ENCODE measurements around the gene RBM39. TPM values are rescaled to one million over a fixed set of nuclear protein-coding genes. Genes with fewer than 3 reads are reported as not detected.

Gene RBM39
- total and polyA plus RNA-seq, 10 of the 15 experiments (the other 5 are each of a cell fraction or from before 2014, with no cell fraction given), result 135 to 280 (median 217) TPM

GRCh38 chr20:35771689-35772562 is 29.9 kb upstream of the RBM39 start, which contains the start of gene PHF20 (continued):
- no peak for TF ChIP-seq SKIL (IDR thresholded peaks at IDR 0.05; ENCODE audit: low read depth, poor library complexity, severe bottlenecking)
- no peak for TF ChIP-seq NFXL1 (IDR thresholded peaks at IDR 0.05; ENCODE audit: borderline replicate concordance)
- TF ChIP-seq NBN (IDR thresholded peaks at IDR 0.05), result peak; percentile 77
- TF ChIP-seq IRF5 (IDR thresholded peaks at IDR 0.05; ENCODE audit: borderline replicate concordance), result no peak
- no peak for TF ChIP-seq ZBED1 (IDR thresholded peaks at IDR 0.05; ENCODE audit: borderline replicate concordance)
- TF ChIP-seq POLR2AphosphoS2 (IDR thresholded peaks at IDR 0.05; ENCODE audit: low read depth, low read length), result peak; percentile 19; the same call in 1 of the 2 replicates
- TF ChIP-seq CBFB (IDR thresholded peaks at IDR 0.05; ENCODE audit: low read depth), result no peak
- no peak for TF ChIP-seq ZBTB11 (CRISPR knock-in tag; IDR thresholded peaks at IDR 0.05)
- peak; percentile 76 for TF ChIP-seq ZNF687 (IDR thresholded peaks at IDR 0.05)
- TF ChIP-seq SIN3A (IDR thresholded peaks at IDR 0.05; ENCODE audit: low read depth, low read length), result 0 out of 2 replicates have a peak, but pooled peaks have one; percentile 34
- TF ChIP-seq STAT3 (IDR thresholded peaks at IDR 0.05; ENCODE audit: low read depth, low read length), result no peak
- TF ChIP-seq SUZ12 (IDR thresholded peaks at IDR 0.05; ENCODE audit: unreplicated experiment), result no peak
- TF ChIP-seq RAD21 (IDR thresholded peaks at IDR 0.05; ENCODE audit: insufficient read depth, low read depth, low read length), result no peak
- no peak for TF ChIP-seq KAT2A (conservative IDR thresholded peaks at IDR 0.05; ENCODE audit: control insufficient read depth, low read depth, low read length)
- peak; percentile 50 for TF ChIP-seq FOS (IDR thresholded peaks at IDR 0.05; ENCODE audit: borderline replicate concordance, extremely low read depth, insufficient read length)
- no peak for TF ChIP-seq ATF2 (IDR thresholded peaks at IDR 0.05; ENCODE audit: low read length)
- TF ChIP-seq ZNF622 (IDR thresholded peaks at IDR 0.05), result no peak

All from GM12878 (cell line).